ENCODE data around the gene FRMD4A. TPM values are rescaled to one million over a fixed set of nuclear protein-coding genes. Genes with fewer than 3 reads are reported as not detected.

FRMD4A gene
- total RNA-seq, 1 experiment from 2014 or later, result 7.0 TPM

DNA sequence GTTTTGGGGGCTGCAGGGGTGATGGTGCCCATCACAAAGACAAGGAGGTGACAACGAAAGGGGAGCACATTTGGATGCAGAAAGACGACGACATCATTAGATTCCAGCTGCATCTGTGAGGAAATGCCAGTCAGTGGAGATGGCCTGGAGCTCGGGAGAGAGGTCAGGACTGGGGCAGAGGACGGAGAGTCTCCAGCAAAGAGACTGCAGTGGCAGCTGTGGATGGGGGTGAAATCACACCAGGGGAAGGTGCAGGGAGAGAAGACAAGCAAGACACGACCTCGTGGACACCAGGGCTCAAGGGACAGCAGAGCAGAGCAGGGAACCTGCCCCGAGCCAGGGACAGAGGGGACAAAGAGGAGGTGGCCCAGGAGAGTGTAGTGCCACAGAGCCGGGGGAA lies 540.5 kb downstream of the FRMD4A start:
- H3K9me3 Mint-ChIP-seq (ENCODE audit: low read depth, unreplicated experiment), result no peaks in the 10 kb centered on the region
- TF ChIP-seq, protein P1, sequence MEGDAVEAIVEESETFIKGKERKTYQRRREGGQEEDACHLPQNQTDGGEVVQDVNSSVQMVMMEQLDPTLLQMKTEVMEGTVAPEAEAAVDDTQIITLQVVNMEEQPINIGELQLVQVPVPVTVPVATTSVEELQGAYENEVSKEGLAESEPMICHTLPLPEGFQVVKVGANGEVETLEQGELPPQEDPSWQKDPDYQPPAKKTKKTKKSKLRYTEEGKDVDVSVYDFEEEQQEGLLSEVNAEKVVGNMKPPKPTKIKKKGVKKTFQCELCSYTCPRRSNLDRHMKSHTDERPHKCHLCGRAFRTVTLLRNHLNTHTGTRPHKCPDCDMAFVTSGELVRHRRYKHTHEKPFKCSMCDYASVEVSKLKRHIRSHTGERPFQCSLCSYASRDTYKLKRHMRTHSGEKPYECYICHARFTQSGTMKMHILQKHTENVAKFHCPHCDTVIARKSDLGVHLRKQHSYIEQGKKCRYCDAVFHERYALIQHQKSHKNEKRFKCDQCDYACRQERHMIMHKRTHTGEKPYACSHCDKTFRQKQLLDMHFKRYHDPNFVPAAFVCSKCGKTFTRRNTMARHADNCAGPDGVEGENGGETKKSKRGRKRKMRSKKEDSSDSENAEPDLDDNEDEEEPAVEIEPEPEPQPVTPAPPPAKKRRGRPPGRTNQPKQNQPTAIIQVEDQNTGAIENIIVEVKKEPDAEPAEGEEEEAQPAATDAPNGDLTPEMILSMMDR (IDR thresholded peaks at IDR 0.05; ENCODE audit: unreplicated experiment), result no peak
- no peaks in the 10 kb centered on the region for H3K4me1 Mint-ChIP-seq (ENCODE audit: low read depth, unreplicated experiment)
- BruUV-seq (replicated peaks), result no TSS peak
- intact Hi-C loops (cut with micrococcal nuclease; ENCODE audit: unreplicated experiment), result no loop called here
- no peak overlapping the region for H3K4me3 Mint-ChIP-seq (ENCODE audit: low read depth, unreplicated experiment)
- DNase-seq, result no peak
- no peak overlapping the region for H3K27ac Mint-ChIP-seq (ENCODE audit: unreplicated experiment)
- CTCF ChIA-PET, result interaction anchor here (0.6 kb wide), 1 partner anchor 83 kb away, joined by 6 read pairs; no protein-coding TSS in a partner anchor
- no peaks in the 10 kb centered on the region for H3K36me3 Mint-ChIP-seq (ENCODE audit: insufficient read depth, unreplicated experiment)
- H3K27me3 Mint-ChIP-seq (ENCODE audit: unreplicated experiment), result no peaks in the 10 kb centered on the region

DNA sequence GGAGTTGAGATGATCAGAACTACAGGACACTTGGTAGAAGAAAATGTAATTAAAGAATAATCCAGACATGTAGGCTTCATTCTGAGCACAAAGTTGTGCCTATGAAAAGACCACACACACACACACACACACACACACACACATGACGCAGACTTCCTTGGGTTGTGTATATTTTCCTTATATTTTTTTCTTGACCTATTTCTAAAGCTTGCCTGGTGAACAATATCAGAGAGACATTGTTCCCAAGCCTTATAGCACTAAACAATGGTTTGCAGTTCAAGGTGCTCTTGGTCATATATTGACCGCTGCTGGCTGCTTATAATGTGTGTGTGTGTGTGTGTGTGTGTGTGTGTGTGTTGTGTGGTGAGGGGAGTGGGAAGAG lies 541.3 kb downstream of the FRMD4A start:
- no peak for DNase-seq
- H3K27ac Mint-ChIP-seq (ENCODE audit: unreplicated experiment), result no peak overlapping the region
- H3K4me3 Mint-ChIP-seq (ENCODE audit: low read depth, unreplicated experiment), result no peak overlapping the region
- TF ChIP-seq, protein P1 (IDR thresholded peaks at IDR 0.05; ENCODE audit: unreplicated experiment), result no peak
- no peaks in the 10 kb centered on the region for H3K36me3 Mint-ChIP-seq (ENCODE audit: insufficient read depth, unreplicated experiment)
- H3K27me3 Mint-ChIP-seq (ENCODE audit: unreplicated experiment), result no peaks in the 10 kb centered on the region
- intact Hi-C loops (cut with micrococcal nuclease; ENCODE audit: unreplicated experiment), result loop anchor here (5.0 kb wide), 2 partner anchors 398 to 688 kb away; no protein-coding TSS in a partner anchor
- no peaks in the 10 kb centered on the region for H3K4me1 Mint-ChIP-seq (ENCODE audit: low read depth, unreplicated experiment)
- CTCF ChIA-PET, result interaction anchor here (1.4 kb wide), 1 partner anchor 305 kb away, joined by 8 read pairs; no protein-coding TSS in a partner anchor
- H3K9me3 Mint-ChIP-seq (ENCODE audit: low read depth, unreplicated experiment), result no peaks in the 10 kb centered on the region
- no TSS peak for BruUV-seq (replicated peaks)

DNA sequence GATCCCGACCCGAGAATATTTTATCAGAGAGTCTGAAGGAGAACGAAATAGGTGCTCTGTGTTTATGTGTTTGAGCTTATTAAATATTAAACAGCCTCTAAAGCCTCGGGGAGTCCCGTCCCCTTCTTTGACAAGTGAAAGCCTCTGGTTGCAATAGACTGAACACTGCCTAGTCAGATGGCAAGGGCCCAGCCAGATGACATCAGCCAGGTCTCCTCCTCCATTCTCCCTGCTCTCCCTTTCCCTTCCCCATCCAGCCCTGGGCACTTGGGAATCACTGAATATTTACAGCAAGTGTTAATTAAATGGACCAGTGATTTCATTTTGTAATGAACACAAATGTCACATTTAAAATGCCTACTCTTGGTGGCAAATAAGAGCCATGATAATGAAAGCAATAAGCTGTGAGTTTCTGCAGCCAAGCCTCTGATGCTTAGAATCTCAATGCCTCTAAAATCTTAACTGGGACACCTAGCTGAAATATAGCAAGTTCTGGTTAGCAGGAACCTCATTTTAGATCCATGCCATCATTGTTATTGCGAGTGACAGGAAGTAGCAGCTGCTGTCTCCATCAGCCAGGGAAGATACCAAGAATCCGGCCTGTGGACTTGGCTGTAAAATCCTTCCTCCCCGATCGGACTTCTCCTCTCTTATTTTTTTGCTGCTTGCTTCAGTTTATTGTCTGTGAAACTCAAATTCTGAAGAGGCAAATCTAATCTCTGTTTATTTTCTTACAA lies 541.8 kb downstream of the FRMD4A start:
- CTCF ChIA-PET, result interaction anchor here (1.4 kb wide), 1 partner anchor 305 kb away, joined by 8 read pairs; no protein-coding TSS in a partner anchor
- Mint-ChIP-seq H3K4me3 (ENCODE audit: low read depth, unreplicated experiment) (no peak overlapping the region), H3K27me3 (ENCODE audit: unreplicated experiment) (no peaks in the 10 kb centered on the region), H3K9me3 (ENCODE audit: low read depth, unreplicated experiment) (no peaks in the 10 kb centered on the region), H3K36me3 (ENCODE audit: insufficient read depth, unreplicated experiment) (no peaks in the 10 kb centered on the region), H3K27ac (ENCODE audit: unreplicated experiment) (no peak overlapping the region), H3K4me1 (ENCODE audit: low read depth, unreplicated experiment) (no peaks in the 10 kb centered on the region)
- TF ChIP-seq, protein P1 (IDR thresholded peaks at IDR 0.05; ENCODE audit: unreplicated experiment), result no peak
- intact Hi-C loops (cut with micrococcal nuclease; ENCODE audit: unreplicated experiment), result loop anchor here (5.0 kb wide), 2 partner anchors 398 to 688 kb away; no protein-coding TSS in a partner anchor
- no peak for DNase-seq
- BruUV-seq (replicated peaks), result no TSS peak

DNA sequence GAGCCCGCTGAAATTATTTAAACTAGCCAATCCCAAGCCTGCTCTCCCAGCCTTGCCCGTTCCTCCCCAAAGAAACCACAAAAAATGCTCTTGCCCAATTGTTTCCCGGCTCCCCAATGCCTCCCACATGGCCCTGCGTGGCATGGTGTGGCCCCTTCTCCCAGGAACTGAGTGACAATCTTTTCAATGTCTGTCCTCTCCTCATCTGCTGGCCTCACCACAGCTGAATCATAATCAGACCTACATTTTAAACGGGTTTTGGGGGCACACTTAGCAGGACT lies 542.5 kb downstream of the FRMD4A start:
- CTCF ChIA-PET, result interaction anchor here (1.4 kb wide), 1 partner anchor 306 kb away, joined by 8 read pairs; no protein-coding TSS in a partner anchor
- TF ChIP-seq, protein P1 (IDR thresholded peaks at IDR 0.05; ENCODE audit: unreplicated experiment), result no peak
- no TSS peak for BruUV-seq (replicated peaks)
- no peak for DNase-seq
- Mint-ChIP-seq H3K36me3 (ENCODE audit: insufficient read depth, unreplicated experiment) (no peaks in the 10 kb centered on the region), H3K27me3 (ENCODE audit: unreplicated experiment) (no peaks in the 10 kb centered on the region), H3K27ac (ENCODE audit: unreplicated experiment) (no peak overlapping the region), H3K9me3 (ENCODE audit: low read depth, unreplicated experiment) (no peaks in the 10 kb centered on the region), H3K4me1 (ENCODE audit: low read depth, unreplicated experiment) (no peaks in the 10 kb centered on the region), H3K4me3 (ENCODE audit: low read depth, unreplicated experiment) (no peak overlapping the region)
- intact Hi-C loops (cut with micrococcal nuclease; ENCODE audit: unreplicated experiment), result loop anchor here (5.0 kb wide), 2 partner anchors 399 to 689 kb away; no protein-coding TSS in a partner anchor
